ENCODE data around the gene ARPC1A. TPM values are rescaled to one million over a fixed set of nuclear protein-coding genes. Genes with fewer than 3 reads are reported as not detected.

ARPC1A gene
- total RNA-seq, 2 donors from 2014 or later = 108 to 117 TPM

DNA sequence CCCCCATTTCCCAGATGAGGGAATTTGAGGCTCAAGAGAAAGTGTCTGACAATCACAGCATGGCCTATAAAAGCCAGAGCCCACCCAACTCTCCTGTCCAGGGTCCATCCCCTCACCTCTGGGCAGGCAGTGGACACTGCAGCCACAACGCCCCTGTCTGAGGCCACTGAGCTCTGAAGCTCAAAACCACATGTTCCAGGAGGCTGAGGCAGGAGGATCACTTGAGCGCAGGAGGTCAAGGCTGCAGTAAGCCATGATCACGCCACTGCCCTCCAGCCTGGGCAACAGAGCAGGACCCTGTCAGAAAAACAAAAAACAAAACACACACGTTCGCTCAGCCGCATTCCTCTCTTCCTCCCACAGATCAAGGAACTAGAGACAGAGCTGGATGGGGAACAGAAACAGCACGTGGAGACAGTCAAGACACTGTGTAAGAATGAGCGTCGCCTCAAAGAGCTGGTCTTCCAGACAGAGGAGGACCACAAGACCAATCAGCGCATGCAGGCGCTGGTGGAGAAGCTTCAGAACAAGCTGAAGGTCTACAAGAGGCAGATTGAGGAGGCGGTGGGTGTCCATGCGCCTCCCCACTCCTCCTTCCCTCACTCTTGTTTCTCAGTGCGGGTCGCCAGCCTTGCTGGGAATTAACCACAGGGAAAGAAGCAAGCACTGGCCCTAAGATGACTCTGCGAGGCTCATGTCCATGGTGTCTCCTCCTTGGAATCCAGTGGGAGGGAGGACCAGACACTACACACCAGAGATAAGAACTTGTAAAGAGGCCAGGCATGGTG, 20.0 kb upstream of the ARPC1A start:
- DNase-seq (ENCODE audit: low spot score) = no peak
- no peaks in the 10 kb centered on the region for H3K4me1 ChIP-seq
- TF ChIP-seq, protein P1, sequence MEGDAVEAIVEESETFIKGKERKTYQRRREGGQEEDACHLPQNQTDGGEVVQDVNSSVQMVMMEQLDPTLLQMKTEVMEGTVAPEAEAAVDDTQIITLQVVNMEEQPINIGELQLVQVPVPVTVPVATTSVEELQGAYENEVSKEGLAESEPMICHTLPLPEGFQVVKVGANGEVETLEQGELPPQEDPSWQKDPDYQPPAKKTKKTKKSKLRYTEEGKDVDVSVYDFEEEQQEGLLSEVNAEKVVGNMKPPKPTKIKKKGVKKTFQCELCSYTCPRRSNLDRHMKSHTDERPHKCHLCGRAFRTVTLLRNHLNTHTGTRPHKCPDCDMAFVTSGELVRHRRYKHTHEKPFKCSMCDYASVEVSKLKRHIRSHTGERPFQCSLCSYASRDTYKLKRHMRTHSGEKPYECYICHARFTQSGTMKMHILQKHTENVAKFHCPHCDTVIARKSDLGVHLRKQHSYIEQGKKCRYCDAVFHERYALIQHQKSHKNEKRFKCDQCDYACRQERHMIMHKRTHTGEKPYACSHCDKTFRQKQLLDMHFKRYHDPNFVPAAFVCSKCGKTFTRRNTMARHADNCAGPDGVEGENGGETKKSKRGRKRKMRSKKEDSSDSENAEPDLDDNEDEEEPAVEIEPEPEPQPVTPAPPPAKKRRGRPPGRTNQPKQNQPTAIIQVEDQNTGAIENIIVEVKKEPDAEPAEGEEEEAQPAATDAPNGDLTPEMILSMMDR (IDR thresholded peaks at IDR 0.05) = no peak
- peaks cover 0 to 9% of the 10 kb centered on the region in 2 donors for H3K9me3 ChIP-seq
- no peaks in the 10 kb centered on the region for H3K36me3 ChIP-seq
- no peaks in the 10 kb centered on the region for H3K27me3 ChIP-seq
- no peak overlapping the region for H3K4me3 ChIP-seq
- H3K27ac ChIP-seq = no peak overlapping the region

DNA sequence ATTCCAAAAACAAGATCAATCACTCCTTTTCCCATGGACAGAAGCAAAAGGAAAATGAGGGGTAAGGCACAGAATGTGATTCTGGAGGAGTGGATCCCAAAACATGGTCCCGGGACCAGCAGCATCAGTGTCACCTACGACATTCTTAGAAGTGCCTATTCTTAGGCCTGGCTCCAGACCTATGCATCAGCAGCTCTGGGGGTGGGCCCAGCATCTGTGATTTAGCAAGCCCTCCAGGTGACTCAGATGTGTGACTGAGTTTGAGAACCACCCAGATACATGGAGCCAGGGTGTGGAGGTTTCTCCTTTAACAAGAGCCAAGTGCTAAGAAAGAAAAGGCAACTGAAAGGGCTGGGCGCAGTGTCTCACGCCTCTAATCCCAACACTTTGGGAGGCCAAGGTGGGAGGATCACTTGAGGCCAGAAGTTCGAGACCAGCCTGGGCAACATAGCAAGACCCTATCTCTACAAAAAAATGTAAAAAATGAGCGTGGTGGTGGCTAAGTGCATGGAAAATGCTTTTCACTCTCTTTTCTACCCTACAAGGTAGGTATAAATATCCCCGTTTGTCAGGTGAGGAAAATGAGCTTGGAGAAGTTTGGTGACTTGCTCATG, 17.1 kb upstream of the ARPC1A start:
- H3K9me3 ChIP-seq = peaks cover 0 to 9% of the 10 kb centered on the region in 2 donors
- no peaks in the 10 kb centered on the region for H3K36me3 ChIP-seq
- TF ChIP-seq, protein P1 (IDR thresholded peaks at IDR 0.05) = no peak
- H3K27me3 ChIP-seq = no peaks in the 10 kb centered on the region
- no peak overlapping the region for H3K27ac ChIP-seq
- no peak for DNase-seq (ENCODE audit: low spot score)
- peaks cover 0 to 6% of the 10 kb centered on the region in 2 donors for H3K4me1 ChIP-seq
- no peak overlapping the region for H3K4me3 ChIP-seq

DNA sequence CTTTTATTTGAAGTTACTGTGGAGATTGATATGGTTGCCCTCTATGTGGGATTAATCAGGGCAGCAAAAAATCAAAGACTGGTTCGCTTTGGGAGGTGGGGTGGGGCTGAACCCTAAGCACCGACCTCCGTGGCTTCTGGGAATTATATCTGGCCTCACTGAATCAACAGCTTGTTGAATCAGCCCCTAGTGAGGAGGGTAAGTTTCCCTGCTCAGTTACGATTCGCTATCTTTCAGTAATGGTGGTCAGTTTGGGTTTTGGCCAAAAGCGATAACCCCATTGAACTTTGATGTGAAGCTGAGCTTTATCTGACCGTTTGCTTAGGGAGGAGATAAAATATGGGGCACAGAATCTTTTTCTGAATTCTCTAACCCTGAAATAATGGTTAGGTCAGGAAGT, 16.6 kb upstream of the ARPC1A start:
- Histone ChIP-seq H3K9me3 (peaks cover 0 to 9% of the 10 kb centered on the region in 2 donors), H3K27me3 (no peaks in the 10 kb centered on the region), H3K4me1 (peaks cover 0 to 6% of the 10 kb centered on the region in 2 donors), H3K36me3 (no peaks in the 10 kb centered on the region), H3K4me3 (no peak overlapping the region), H3K27ac (no peak overlapping the region)
- DNase-seq (ENCODE audit: low spot score) = no peak
- TF ChIP-seq, protein P1 (IDR thresholded peaks at IDR 0.05) = no peak

DNA sequence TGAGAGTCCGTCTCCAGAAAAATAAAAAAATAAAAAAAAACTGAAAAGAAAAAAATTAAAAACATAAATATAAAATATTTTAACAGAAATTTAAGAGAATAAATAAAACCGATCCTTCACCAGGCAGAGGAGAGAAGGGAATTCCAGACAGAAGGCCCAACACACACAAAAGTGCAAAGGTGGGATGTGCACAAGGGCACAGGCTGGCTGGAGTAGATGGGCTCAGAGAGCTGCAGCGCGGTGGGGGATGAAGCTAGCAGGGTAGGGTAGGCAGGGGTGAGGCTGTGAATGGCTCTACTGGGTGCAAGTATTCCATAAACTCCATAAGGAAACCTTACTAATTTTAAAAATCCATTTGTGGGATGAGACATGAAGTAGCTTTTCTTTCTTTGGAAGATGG, 15.7 kb upstream of the ARPC1A start:
- no peak for DNase-seq (ENCODE audit: low spot score)
- Histone ChIP-seq H3K36me3 (no peaks in the 10 kb centered on the region), H3K9me3 (peaks cover 0 to 9% of the 10 kb centered on the region in 2 donors), H3K27me3 (no peaks in the 10 kb centered on the region), H3K4me1 (peaks cover 0 to 6% of the 10 kb centered on the region in 2 donors), H3K27ac (no peak overlapping the region), H3K4me3 (no peak overlapping the region)
- TF ChIP-seq, protein P1 (IDR thresholded peaks at IDR 0.05) = no peak

DNA sequence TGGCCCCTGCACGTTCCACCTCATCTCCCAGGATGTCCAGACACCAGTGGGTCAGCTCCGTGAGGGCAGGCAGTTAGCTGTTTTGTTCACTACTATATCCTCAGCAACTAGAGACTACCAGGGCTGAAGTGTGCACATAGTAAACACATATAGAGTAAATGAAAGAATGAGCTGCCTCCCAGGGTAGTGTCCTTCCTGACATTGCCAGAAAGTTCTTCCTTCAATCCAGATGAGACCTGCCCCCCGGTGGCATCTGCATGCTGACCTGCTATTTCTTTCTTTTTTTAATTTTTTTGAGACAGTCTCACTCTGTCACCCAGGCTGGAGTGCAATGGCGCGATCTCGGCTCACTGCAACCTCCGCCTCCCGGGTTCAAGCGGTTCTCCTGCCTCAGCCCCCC, 14.0 kb upstream of the ARPC1A start:
- Histone ChIP-seq H3K27me3 (no peaks in the 10 kb centered on the region), H3K27ac (no peak overlapping the region), H3K4me3 (no peak overlapping the region), H3K9me3 (peaks cover 0 to 9% of the 10 kb centered on the region in 2 donors), H3K36me3 (no peaks in the 10 kb centered on the region), H3K4me1 (peaks cover 0 to 6% of the 10 kb centered on the region in 2 donors)
- no peak for DNase-seq (ENCODE audit: low spot score)
- TF ChIP-seq, protein P1 (IDR thresholded peaks at IDR 0.05) = no peak

Data from right atrium auricular region (tissue), 2 donors.